AG04450 (cell line): Measurements from ENCODE around the gene DSG3. TPM values are rescaled to one million over a fixed set of nuclear protein-coding genes. Genes with fewer than 3 reads are reported as not detected.

ENCODE experiments used
- CTCF ChIA-PET: fragments of 300-600, 350-600 bp; formaldehyde crosslinking; extraction: SDS; loops from one replicate; lab custom pipeline; 2022; ENCODE audit warnings: antibody characterized with exemption, inconsistent platforms; lab: Charles Lee
- POLR2A ChIA-PET: fragments of 350-600 bp; formaldehyde crosslinking; extraction: SDS; loops from one replicate; lab custom pipeline; 2021; ENCODE audit warnings: antibody characterized with exemption, inconsistent platforms; lab: Yijun Ruan, JAX
- DNase-seq: peaks from one replicate; pipeline ENCODE4 v3.0.0-alpha.2; 2011; ENCODE audit warnings: low read depth, low spot score
- H3K27ac ChIP-seq: one replicate; pipeline ENCODE4 v1.5.1; 2012; ENCODE audit warnings: low read depth, low read length, control low read depth
- H3K27me3 ChIP-seq: one replicate; pipeline ENCODE4 v1.6.0; 2012; ENCODE audit warnings: low read length; ENCODE audit not compliant: control insufficient read depth, insufficient read depth
- H3K4me3 ChIP-seq: 2 replicates; pipeline ENCODE4 v1.5.1; 2011; ENCODE audit warnings: mild to moderate bottlenecking, low read depth, low read length, control low read depth
- H3K9me3 ChIP-seq: 2 replicates; pipeline ENCODE4 v1.5.1; 2012; ENCODE audit warnings: low read length; ENCODE audit not compliant: control insufficient read depth, insufficient read depth
- polyA plus RNA-seq: library from polyadenylated mRNA; depleted of rRNA; stranded (reverse); fragments of >200 nt; gene quantifications from 2 replicates; pipeline ENCODE4 v1.2.3, GENCODE V29; 2011
- TF ChIP-seq, protein P1 (sequence below): IDR thresholded peaks from 2 replicates; pipeline ENCODE4 v1.5.1; 2011; ENCODE audit warnings: low read depth, low read length, control low read depth, inconsistent platforms

Gene DSG3
- polyA plus RNA-seq, 1 experiment: not detected

DNA sequence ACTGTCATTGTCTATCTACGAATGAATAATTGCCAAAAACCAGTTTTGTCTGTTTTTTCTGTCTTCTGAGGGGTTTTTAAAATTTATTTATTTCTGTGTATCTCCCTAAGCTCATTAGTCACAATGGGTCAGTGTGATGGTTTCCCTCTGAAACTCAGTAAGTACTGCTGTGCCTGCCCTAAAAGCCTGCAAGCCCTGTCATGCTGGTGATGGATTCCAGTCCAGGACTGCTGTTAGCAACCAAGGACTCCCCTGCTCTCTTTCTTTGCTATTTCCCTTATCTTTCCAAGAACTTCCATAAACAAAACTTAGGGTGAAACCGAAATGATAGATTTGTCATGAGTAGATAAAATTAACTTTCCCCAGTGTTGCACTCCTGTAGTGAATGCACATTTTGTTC lies 38.6 kb downstream of the DSG3 start:
- Histone ChIP-seq H3K9me3 (peaks cover 3% of the 10 kb centered on the region; the same call in 1 of the 2 replicates), H3K4me3 (no peak overlapping the region), H3K27me3 (no peaks in the 10 kb centered on the region), H3K27ac (no peak overlapping the region)
- CTCF ChIA-PET: no interaction called here
- TF ChIP-seq, protein P1, sequence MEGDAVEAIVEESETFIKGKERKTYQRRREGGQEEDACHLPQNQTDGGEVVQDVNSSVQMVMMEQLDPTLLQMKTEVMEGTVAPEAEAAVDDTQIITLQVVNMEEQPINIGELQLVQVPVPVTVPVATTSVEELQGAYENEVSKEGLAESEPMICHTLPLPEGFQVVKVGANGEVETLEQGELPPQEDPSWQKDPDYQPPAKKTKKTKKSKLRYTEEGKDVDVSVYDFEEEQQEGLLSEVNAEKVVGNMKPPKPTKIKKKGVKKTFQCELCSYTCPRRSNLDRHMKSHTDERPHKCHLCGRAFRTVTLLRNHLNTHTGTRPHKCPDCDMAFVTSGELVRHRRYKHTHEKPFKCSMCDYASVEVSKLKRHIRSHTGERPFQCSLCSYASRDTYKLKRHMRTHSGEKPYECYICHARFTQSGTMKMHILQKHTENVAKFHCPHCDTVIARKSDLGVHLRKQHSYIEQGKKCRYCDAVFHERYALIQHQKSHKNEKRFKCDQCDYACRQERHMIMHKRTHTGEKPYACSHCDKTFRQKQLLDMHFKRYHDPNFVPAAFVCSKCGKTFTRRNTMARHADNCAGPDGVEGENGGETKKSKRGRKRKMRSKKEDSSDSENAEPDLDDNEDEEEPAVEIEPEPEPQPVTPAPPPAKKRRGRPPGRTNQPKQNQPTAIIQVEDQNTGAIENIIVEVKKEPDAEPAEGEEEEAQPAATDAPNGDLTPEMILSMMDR: no peak
- POLR2A ChIA-PET: no interaction called here
- DNase-seq: no peak

DNA sequence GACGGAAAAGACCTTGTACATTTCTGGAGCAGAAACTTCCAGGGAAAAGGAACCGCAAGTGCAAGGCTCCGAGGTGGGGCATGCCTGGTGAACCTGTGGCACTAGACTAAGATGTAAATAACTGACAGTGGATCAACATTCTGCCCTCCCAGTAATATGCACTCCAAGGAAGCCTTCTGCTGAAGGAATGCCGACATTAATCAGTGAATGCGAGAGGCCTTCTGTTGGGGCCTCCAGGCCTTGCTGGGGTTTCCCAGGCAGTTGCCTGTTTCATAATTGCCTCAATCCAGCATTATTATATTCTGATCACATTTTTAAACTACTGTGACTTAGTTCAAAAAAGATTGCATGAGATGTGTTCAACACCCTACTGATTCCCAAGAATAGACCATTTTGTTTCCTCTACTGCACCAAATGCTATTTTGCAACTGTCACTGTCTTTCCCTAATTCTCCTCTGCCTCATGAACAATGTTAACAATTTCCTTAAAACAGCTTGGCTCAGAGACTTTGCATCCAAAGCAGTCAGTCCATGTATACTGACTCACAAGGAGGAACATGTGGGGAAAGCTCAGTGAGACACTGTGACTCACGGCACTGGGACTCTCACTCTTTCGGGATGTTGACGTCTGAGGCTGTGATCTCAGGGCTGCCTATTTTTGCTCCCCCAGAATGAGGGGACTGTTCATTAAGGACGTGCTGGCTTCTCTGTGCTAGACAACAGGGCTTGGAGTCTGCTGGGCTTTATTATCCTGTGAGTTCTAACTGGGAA lies 39.9 kb downstream of the DSG3 start:
- ChIA-PET CTCF (no interaction called here), POLR2A (no interaction called here)
- peaks cover 3% of the 10 kb centered on the region for H3K9me3 ChIP-seq
- no peak for DNase-seq
- no peaks in the 10 kb centered on the region for H3K27me3 ChIP-seq
- TF ChIP-seq, protein P1: no peak
- H3K27ac ChIP-seq: no peak overlapping the region
- H3K4me3 ChIP-seq: no peak overlapping the region

DNA sequence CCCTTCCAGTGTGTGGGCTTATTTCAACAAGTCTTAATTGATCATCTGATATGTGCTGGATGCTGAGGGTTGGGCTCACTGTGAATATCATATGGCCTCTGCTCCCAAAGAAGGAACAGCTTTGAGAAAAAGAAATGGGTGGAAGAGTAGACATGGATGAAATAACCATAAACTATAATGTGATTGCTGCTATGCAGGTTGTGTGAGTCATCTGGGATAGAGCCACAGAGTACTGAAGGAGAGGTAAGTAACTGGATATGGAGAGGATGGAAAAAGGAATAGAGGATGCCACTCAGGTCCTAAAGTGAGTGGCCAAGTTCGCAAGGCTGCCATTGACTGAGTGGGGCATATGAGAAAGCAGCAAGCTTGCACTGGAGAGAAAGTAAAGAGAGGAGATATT lies 41.8 kb downstream of the DSG3 start:
- ChIA-PET CTCF (no interaction called here), POLR2A (no interaction called here)
- Histone ChIP-seq H3K27ac (no peak overlapping the region), H3K9me3 (peaks cover 10% of the 10 kb centered on the region; the same call in 1 of the 2 replicates), H3K4me3 (no peak overlapping the region), H3K27me3 (no peaks in the 10 kb centered on the region)
- TF ChIP-seq, protein P1: no peak
- DNase-seq: no peak

DNA sequence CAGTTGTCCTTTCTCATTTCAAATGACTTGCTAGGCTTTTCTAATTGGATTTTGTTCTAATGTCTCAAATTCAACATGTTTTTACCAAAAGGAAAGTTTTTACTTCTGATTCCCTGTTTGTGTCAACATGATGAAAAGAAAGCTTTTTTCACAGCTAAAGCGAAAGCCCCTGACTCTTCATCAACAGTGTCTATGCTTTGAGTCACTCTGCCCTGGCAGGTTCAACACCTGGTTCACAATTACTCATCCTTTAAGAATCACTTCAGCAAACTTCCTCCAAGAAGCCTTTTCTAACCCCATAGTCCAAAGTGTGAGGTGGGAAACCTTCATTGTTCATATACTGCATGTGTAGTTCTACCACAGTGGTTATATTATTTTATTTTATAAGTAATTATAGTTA lies 42.8 kb downstream of the DSG3 start:
- no peak for DNase-seq
- no peak overlapping the region for H3K27ac ChIP-seq
- TF ChIP-seq, protein P1: no peak
- no peak overlapping the region for H3K4me3 ChIP-seq
- ChIA-PET POLR2A (no interaction called here), CTCF (no interaction called here)
- no peaks in the 10 kb centered on the region for H3K27me3 ChIP-seq
- peaks cover 10% of the 10 kb centered on the region; the same call in 1 of the 2 replicates for H3K9me3 ChIP-seq

DNA sequence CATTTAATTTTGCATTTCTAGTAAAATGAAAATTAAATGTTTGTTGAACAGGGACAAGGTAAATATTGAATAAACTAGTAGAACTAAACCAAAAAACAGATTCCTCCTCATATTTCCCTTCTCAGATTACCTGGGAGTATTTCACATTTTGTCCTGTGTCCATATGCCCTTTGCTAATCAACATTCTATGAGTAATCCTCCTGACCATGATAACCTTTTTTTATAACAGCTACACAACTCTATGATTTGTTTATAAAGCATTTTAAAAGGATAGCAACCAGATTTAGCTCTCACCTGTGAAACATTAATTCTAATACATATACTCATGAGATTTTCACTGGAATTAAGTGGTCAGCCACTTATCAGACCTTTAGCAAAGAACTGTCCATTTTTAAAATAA lies 43.3 kb downstream of the DSG3 start:
- ChIA-PET CTCF (no interaction called here), POLR2A (no interaction called here)

More for the DNA sequence above, 43.3 kb downstream of the DSG3 start:
- Histone ChIP-seq H3K27ac (no peak overlapping the region), H3K4me3 (no peak overlapping the region), H3K27me3 (no peaks in the 10 kb centered on the region), H3K9me3 (peaks cover 10% of the 10 kb centered on the region; the same call in 1 of the 2 replicates)
- TF ChIP-seq, protein P1: no peak
- DNase-seq: no peak
